ENCODE results near the gene PRR23E. TPM values are rescaled to one million over a fixed set of nuclear protein-coding genes. Genes with fewer than 3 reads are reported as not detected.

The PRR23E gene
- total and polyA plus RNA-seq, 2 donors (not counting 3 experiments of a cell fraction or from before 2014, with no cell fraction given) = not detected

GRCh38 chr3:127224118-127224517 lies 31.2 kb downstream of the PRR23E start:
- Histone ChIP-seq H3K4me3 (replicated peaks in 1 of 3; ENCODE audit: insufficient read depth in 1 of 3, low read depth in 1 of 3, low read length in 3 of 3) (no peak overlapping the region), H3K9me1 (replicated peaks; ENCODE audit: control insufficient read depth, extremely low read depth, insufficient read depth, low read length) (no peaks in the 10 kb centered on the region), H2AFZ (ENCODE audit: low read depth, low read length) (peak overlapping the region; percentile 44), H3K4me1 (ENCODE audit: control insufficient read depth, extremely low read depth, insufficient read depth, low read length) (no peaks in the 10 kb centered on the region), H3K36me3 (ENCODE audit: control insufficient read depth in 2 of 2, extremely low read depth in 1 of 2, insufficient read depth in 2 of 2, low read length in 2 of 2) (no peaks in the 10 kb centered on the region), H3K9ac (replicated peaks; ENCODE audit: extremely low read depth, insufficient read depth, low read length) (no peak overlapping the region), H3K27ac (ENCODE audit: insufficient read depth, low read depth, low read length) (no peak overlapping the region), H3K4me2 (ENCODE audit: insufficient read depth, low read length) (no peak overlapping the region), H4K20me1 (replicated peaks; ENCODE audit: control insufficient read depth, extremely low read depth, insufficient read depth, low read length) (no peaks in the 10 kb centered on the region), H3K9me3 (replicated peaks; ENCODE audit: control insufficient read depth, insufficient read depth, low read length) (no peaks in the 10 kb centered on the region), H3K79me2 (ENCODE audit: control insufficient read depth, insufficient read depth, low read length) (no peaks in the 10 kb centered on the region), H3K27me3 (ENCODE audit: control insufficient read depth in 2 of 2, insufficient read depth in 2 of 2, low read length in 2 of 2) (no peaks in the 10 kb centered on the region)
- no TSS peak for BruUV-seq (replicated peaks)
- no peak for TF ChIP-seq JUN (IDR thresholded peaks at IDR 0.05; ENCODE audit: borderline replicate concordance, insufficient read depth, insufficient read length, low read depth)
- no peak for TF ChIP-seq EZH2 (IDR thresholded peaks at IDR 0.05; ENCODE audit: borderline replicate concordance, low read depth, low read length, severe bottlenecking)
- no peak for TF ChIP-seq POLR2AphosphoS5 (IDR thresholded peaks at IDR 0.05; ENCODE audit: insufficient read depth, low read depth, low read length)
- no peak for TF ChIP-seq GATA2 (IDR thresholded peaks at IDR 0.05; ENCODE audit: insufficient read depth, insufficient read length, low read depth, low read length)
- no peak for TF ChIP-seq FOS (IDR thresholded peaks at IDR 0.05; ENCODE audit: borderline replicate concordance, insufficient read depth, low read length)
- TF ChIP-seq POLR2A (IDR thresholded peaks at IDR 0.05; ENCODE audit: low read depth, low read length) = no peak
- no peak for TF ChIP-seq CTCF (IDR thresholded peaks at IDR 0.05; ENCODE audit: extremely low read depth in 1 of 2, insufficient read depth in 1 of 2, low read depth in 1 of 2, low read length in 2 of 2)
- TF ChIP-seq MYC (IDR thresholded peaks at IDR 0.05; ENCODE audit: low read depth, low read length) = no peak
- no peak for TF ChIP-seq MAX (IDR thresholded peaks at IDR 0.05; ENCODE audit: insufficient read depth, insufficient read length)
- DNase-seq (ENCODE audit: low read depth, low spot score) (no peak), FAIRE-seq (no peak)
- ChIA-PET POLR2A (no interaction called here), CTCF (no interaction called here)
- intact Hi-C loops (cut with micrococcal nuclease) (no loop called here), dilution Hi-C loops (cut with MboI; ENCODE audit: extremely low pct_ligation_motif_present, low sequenced_read_pairs) (no loop called here)

Data from endothelial cell of umbilical vein (primary cell).